Fibroblast of villous mesenchyme (primary cell): ENCODE data around the gene CD109. TPM values are rescaled to one million over a fixed set of nuclear protein-coding genes. Genes with fewer than 3 reads are reported as not detected.
A peak's percentile ranks its signal among the peaks of the same experiment; 100 is the strongest.

ENCODE experiments used
- DNase-seq: peaks from one replicate; pipeline ENCODE4 v3.0.0-alpha.2; 2010; ENCODE audit warnings: low read depth
- H3K4me3 ChIP-seq: 2 replicates; pipeline ENCODE4 v1.5.1; 2011; ENCODE audit warnings: low read depth, mild to moderate bottlenecking, low read length
- CTCF ChIP-seq: IDR thresholded peaks from 2 replicates; pipeline ENCODE4 v1.5.1; 2012; ENCODE audit warnings: low read depth, mild to moderate bottlenecking, low read length; ENCODE audit not compliant: insufficient read depth
- total RNA-seq: library from RNA; depleted of rRNA; stranded (reverse); fragments of >200 nt; gene quantifications from 2 replicates; pipeline ENCODE4 v1.2.3, GENCODE V29; 2012

The CD109 gene
- total RNA-seq, 1 donor = 27.2 TPM

- no peak overlapping the region for H3K4me3 ChIP-seq
- DNase-seq = no peak
- no peak for TF ChIP-seq CTCF
Observed at GRCh38 chr6:73857341-73857890, 161.4 kb downstream of the CD109 start.

GRCh38 chr6:73858376-73858775 lies 162.4 kb downstream of the CD109 start:
- no peak for TF ChIP-seq CTCF
- no peak overlapping the region for H3K4me3 ChIP-seq
- no peak for DNase-seq

GRCh38 chr6:73860303-73860702 lies 164.3 kb downstream of the CD109 start:
- no peak for DNase-seq
- no peak for TF ChIP-seq CTCF
- no peak overlapping the region for H3K4me3 ChIP-seq

GRCh38 chr6:73866305-73866704 lies 170.3 kb downstream of the CD109 start:
- TF ChIP-seq CTCF = no peak
- H3K4me3 ChIP-seq = no peak overlapping the region
- DNase-seq = no peak

GRCh38 chr6:73867411-73867810 lies 171.4 kb downstream of the CD109 start:
- peak; percentile 83 for DNase-seq
- no peak overlapping the region for H3K4me3 ChIP-seq
- TF ChIP-seq CTCF = no peak

GRCh38 chr6:73870907-73871306 lies 174.9 kb downstream of the CD109 start:
- no peak overlapping the region for H3K4me3 ChIP-seq
- no peak for DNase-seq
- no peak for TF ChIP-seq CTCF

GRCh38 chr6:73873081-73873480 lies 177.1 kb downstream of the CD109 start:
- peak; percentile 70 for DNase-seq
- no peak for TF ChIP-seq CTCF
- H3K4me3 ChIP-seq = no peak overlapping the region
